ENCODE results near the gene PCGF2.

GRCh38 chr17:38733982-38734973 lies 13.9 kb downstream of the PCGF2 start:
- no peak; the same call in 1 of the 2 replicates for TF ChIP-seq POLR2AphosphoS5 (IDR thresholded peaks at IDR 0.05; ENCODE audit: borderline replicate concordance, low read depth, low read length)
- no peak for TF ChIP-seq FOXP2 (optimal IDR thresholded peaks at IDR 0.05; ENCODE audit: control extremely low read depth, extremely low read length, insufficient read depth)
- TF ChIP-seq EZH2 (IDR thresholded peaks at IDR 0.05) = no peak
